GM10266 (cell line): ENCODE data around the gene EML5.
A peak's percentile ranks its signal among the peaks of the same experiment; 100 is the strongest.

ENCODE experiments used
- DNase-seq: peaks from one replicate; pipeline ENCODE4 v3.0.0; 2012; ENCODE audit errors: extremely low spot score
- CTCF ChIP-seq: IDR thresholded peaks from 2 replicates; pipeline ENCODE4 v1.5.1; 2012; ENCODE audit warnings: mild to moderate bottlenecking, low read depth; ENCODE audit not compliant: control insufficient read depth, insufficient read depth; ENCODE audit errors: missing control alignments

EML5 gene

DNA sequence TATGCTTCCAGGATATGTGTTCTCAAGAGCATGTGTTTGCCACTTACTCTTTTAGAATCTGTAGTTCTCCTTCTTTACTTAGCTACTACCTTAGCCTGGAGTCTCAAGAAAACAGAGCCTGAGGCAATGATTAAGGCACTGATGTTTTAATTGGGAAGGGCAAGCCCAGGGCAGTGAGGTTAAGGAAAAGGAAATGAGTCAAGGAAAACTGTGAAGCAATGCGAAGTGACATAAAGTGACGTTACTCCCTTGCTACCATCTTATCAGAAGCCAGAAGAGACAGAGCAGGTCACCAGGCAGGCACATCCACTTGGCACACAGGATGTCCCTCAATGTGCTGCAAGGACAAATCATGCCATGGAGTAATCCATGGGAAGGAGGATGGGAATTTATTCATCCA is 11.3 kb upstream of the EML5 start:
- TF ChIP-seq CTCF: no peak
- DNase-seq: no peak

- no peak for TF ChIP-seq CTCF
Observed at GRCh38 chr14:88802596-88802995, 9.8 kb upstream of the EML5 start.

DNA sequence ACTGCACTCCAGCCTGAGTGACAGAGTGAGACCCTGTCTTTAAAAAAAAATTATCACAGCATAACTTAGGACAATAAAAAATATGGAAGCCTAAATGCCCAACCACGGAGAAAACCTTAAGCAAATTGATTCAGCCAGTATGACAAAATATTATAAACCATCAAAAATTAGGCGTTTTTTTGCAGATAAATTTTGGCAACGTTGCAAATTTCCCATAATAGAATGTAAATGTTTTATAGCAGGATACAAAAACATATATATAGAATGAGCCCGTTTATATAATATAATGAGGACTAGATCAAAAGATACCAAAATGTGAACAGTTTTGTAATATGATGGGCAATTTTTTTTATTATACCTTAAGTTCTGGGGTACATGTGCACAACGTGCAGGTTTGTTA is 6.8 kb upstream of the EML5 start:
- TF ChIP-seq CTCF: no peak
- no peak for DNase-seq

More at GRCh38 chr14:88802596-88802995, 9.8 kb upstream of the EML5 start:
- DNase-seq: no peak

DNA sequence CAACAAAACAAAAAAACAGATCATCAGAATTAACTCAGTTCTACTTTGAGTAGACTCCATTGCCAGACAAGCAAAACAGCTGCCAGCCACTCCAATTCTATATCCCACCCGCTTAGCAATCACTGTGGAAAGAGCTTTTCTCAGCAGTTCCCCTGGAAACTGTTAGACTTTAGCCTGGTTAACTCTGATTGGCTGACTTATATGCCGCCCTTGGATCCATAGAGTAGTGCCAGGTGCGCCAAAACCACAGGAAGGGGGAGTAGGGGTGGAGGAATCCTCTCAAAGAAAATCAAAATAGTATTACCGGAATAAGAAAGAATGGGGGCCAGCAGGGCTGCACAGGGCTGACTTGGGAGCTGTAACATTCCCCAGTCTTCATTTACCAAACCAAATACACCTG is 5.4 kb upstream of the EML5 start:
- DNase-seq: no peak

GRCh38 chr14:88793259-88793625 is 489 bp upstream of the EML5 start:
- no peak for TF ChIP-seq CTCF
- DNase-seq: no peak

More for the DNA sequence above, 5.4 kb upstream of the EML5 start:
- TF ChIP-seq CTCF: no peak

DNA sequence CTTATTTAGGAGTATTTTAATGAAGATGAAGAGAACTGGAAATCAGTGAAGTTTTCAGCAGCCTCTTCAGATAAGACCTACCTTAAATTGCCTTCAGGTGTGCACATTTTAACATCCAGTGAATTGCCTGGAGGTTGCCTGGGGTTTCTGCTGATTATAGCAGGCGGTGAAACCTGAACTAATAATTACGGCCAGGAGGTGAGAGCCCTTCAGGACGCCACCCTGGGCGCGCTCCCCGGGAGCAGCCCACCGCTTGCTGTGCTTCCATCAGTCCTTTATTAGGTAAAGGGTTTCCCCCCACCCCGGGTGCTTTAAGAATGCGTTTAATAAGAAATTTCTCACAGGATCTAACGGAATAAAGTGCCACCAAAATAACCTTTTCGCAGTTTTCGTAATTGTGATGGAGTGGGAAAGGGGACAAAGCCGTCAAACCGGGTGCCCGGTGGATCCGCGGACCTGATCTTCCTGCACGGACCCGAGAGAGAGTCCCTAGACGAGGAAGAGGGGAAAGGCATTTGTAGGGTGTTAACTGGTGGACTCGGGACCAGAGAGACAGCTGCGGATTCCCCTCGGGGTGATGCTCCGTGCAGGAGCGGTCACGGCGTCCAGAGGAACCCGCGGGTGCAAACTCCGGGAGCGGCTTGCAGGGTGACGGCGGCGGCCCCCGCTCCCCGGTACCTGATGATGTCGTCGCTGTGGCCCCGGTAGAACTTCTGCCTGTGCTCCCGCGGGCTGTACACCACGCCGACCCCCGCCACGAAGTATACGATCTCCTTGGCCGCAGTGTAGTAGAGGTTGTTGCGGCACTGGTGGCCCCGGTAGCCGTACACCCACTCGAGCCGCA is 902 bp downstream of the EML5 start:
- TF ChIP-seq CTCF: no peak
- DNase-seq: peak; percentile 22

DNA sequence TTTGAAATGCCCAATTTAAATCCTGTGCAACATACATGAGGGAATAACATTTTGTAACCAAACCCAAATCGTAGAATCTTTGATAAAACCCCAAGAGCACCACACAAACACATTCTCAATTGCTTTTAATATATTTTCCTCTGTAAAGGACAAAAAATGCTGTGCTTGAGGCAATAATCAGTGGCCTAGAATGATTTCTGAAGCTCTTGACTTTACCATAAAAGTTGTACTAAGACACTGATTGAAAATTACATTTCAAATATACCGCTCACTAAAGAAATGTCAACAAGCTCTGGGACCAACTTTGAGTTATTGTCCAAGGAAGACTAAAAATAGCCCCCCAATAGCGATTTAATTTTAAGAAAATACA is 1.5 kb downstream of the EML5 start:
- DNase-seq: no peak
- TF ChIP-seq CTCF: no peak
